Measurements from ENCODE around the gene MESP1. TPM values are rescaled to one million over a fixed set of nuclear protein-coding genes. Genes with fewer than 3 reads are reported as not detected.

Gene MESP1
- total and polyA plus RNA-seq, 2 of the 8 experiments (the other 6 are each of a cell fraction or from before 2014, with no cell fraction given): 0.15 to 0.23 TPM

GRCh38 chr15:89784686-89784960 lies 33.6 kb upstream of the MESP1 start:
- no peak overlapping the region for H3K56ac ChIP-seq (replicated peaks; ENCODE audit: insufficient read length, low read depth, low read length)
- WGBS, 2 experiments (ENCODE audit: extremely low coverage in 1 of 2, insufficient coverage in 1 of 2, insufficient read length in 1 of 2, insufficient replicate concordance in 2 of 2, low coverage in 1 of 2, low lambda C conversion rate in 2 of 2, missing lambda C conversion rate in 1 of 2): 96% methylated on average over 7 of the region's 7 CpGs; no CpG with 5 or more reads in 1 of the 2 experiments
- ChIA-PET CTCF (ENCODE audit: partially characterized antibody) (interaction anchor here (0.8 to 2.8 kb wide), 6 partner anchors 11 to 90 kb away, joined by 3 to 23 read pairs (median 7); no protein-coding TSS in a partner anchor), POLR2A (ENCODE audit: partially characterized antibody) (no interaction called here)
- no peak overlapping the region for H3K4ac ChIP-seq (replicated peaks; ENCODE audit: insufficient read length, low read depth, low read length)
- no peak overlapping the region for H2BK20ac ChIP-seq (ENCODE audit: low read length)
- H4K20me1 ChIP-seq (replicated peaks in 1 of 2; ENCODE audit: control insufficient read depth in 1 of 2, insufficient read depth in 2 of 2, low read length in 2 of 2): no peaks in the 10 kb centered on the region
- TF ChIP-seq KDM5A (IDR thresholded peaks at IDR 0.05; ENCODE audit: low read length) (no peak), TAF1 (IDR thresholded peaks at IDR 0.05; ENCODE audit: low read depth, low read length) (no peak), BCL11A (IDR thresholded peaks at IDR 0.05; ENCODE audit: low read depth in 2 of 2, low read length in 2 of 2) (no peak), CBX8 (IDR thresholded peaks at IDR 0.05; ENCODE audit: borderline replicate concordance, low read depth, low read length) (no peak), YY1 (IDR thresholded peaks at IDR 0.05; ENCODE audit: low read depth, low read length) (no peak), SP2 (IDR thresholded peaks at IDR 0.05; ENCODE audit: low read length) (no peak)
- TF ChIP-seq, protein P1, sequence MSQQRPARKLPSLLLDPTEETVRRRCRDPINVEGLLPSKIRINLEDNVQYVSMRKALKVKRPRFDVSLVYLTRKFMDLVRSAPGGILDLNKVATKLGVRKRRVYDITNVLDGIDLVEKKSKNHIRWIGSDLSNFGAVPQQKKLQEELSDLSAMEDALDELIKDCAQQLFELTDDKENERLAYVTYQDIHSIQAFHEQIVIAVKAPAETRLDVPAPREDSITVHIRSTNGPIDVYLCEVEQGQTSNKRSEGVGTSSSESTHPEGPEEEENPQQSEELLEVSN (IDR thresholded peaks at IDR 0.05): no peak
- TF ChIP-seq, protein P2, sequence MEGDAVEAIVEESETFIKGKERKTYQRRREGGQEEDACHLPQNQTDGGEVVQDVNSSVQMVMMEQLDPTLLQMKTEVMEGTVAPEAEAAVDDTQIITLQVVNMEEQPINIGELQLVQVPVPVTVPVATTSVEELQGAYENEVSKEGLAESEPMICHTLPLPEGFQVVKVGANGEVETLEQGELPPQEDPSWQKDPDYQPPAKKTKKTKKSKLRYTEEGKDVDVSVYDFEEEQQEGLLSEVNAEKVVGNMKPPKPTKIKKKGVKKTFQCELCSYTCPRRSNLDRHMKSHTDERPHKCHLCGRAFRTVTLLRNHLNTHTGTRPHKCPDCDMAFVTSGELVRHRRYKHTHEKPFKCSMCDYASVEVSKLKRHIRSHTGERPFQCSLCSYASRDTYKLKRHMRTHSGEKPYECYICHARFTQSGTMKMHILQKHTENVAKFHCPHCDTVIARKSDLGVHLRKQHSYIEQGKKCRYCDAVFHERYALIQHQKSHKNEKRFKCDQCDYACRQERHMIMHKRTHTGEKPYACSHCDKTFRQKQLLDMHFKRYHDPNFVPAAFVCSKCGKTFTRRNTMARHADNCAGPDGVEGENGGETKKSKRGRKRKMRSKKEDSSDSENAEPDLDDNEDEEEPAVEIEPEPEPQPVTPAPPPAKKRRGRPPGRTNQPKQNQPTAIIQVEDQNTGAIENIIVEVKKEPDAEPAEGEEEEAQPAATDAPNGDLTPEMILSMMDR (IDR thresholded peaks at IDR 0.05; ENCODE audit: control extremely low read depth in 1 of 3, insufficient read depth in 1 of 3, low read depth in 1 of 3, low read length in 3 of 3): no peak
- H2BK120ac ChIP-seq (replicated peaks; ENCODE audit: low read depth, low read length): no peak overlapping the region
- H3K79me1 ChIP-seq (ENCODE audit: low read depth, low read length): no peaks in the 10 kb centered on the region
- no peaks in the 10 kb centered on the region for H3K23me2 ChIP-seq (ENCODE audit: low read depth, low read length)
- H3K4me2 ChIP-seq (ENCODE audit: insufficient read depth in 1 of 2, low read depth in 2 of 2, low read length in 2 of 2): no peak overlapping the region
- H3K27ac ChIP-seq (ENCODE audit: low read depth, low read length): no peak overlapping the region
- no peak overlapping the region for H2AK5ac ChIP-seq (ENCODE audit: low read depth, low read length)
- H3K79me2 ChIP-seq (ENCODE audit: control insufficient read depth in 1 of 2, insufficient read depth in 2 of 2, low read length in 2 of 2): no peaks in the 10 kb centered on the region
- H2BK15ac ChIP-seq (ENCODE audit: low read length): no peak overlapping the region
- H3K14ac ChIP-seq (ENCODE audit: insufficient read length): no peak overlapping the region
- H3K27me3 ChIP-seq (replicated peaks in 1 of 4; ENCODE audit: control insufficient read depth in 3 of 4, extremely low read depth in 1 of 4, insufficient read depth in 3 of 4, low read length in 3 of 4): no peaks in the 10 kb centered on the region; a peak in 2 of 7 replicates
- no peak overlapping the region for H3K18ac ChIP-seq (ENCODE audit: extremely low read depth, low read length)
- H4K5ac ChIP-seq (ENCODE audit: insufficient read length, low read depth, low read length): no peak overlapping the region
- H2BK5ac ChIP-seq (ENCODE audit: low read depth, low read length): no peak overlapping the region
- H2AFZ ChIP-seq (ENCODE audit: low read length): no peak overlapping the region
- H4K8ac ChIP-seq (ENCODE audit: extremely low read depth, insufficient read depth, low read length): no peak overlapping the region
- H3K4me1 ChIP-seq (replicated peaks in 1 of 4; ENCODE audit: control insufficient read depth in 3 of 4, insufficient read depth in 4 of 4, low read length in 3 of 4): peaks cover 6 to 14% (median 10%) of the 10 kb centered on the region in 4 experiments
- H3K9me3 ChIP-seq (ENCODE audit: insufficient read depth in 2 of 2, low read depth in 1 of 2, low read length in 1 of 2): peaks cover 0 to 3% of the 10 kb centered on the region in 2 experiments; a peak in 2 of 4 replicates
- H3K4me3 ChIP-seq (ENCODE audit: extremely low read depth in 1 of 4, insufficient read depth in 2 of 4, low read depth in 3 of 4, low read length in 4 of 4): no peak overlapping the region
- FAIRE-seq (no peak), DNase-seq (ENCODE audit: low read depth in 1 of 2, low spot score in 2 of 2) (no peak)
- no peak overlapping the region for H3K9ac ChIP-seq (replicated peaks in 1 of 4; ENCODE audit: extremely low read depth in 1 of 4, low read depth in 3 of 4, low read length in 3 of 4)
- no peak overlapping the region for H3K23ac ChIP-seq (ENCODE audit: insufficient read length)
- H2BK12ac ChIP-seq (ENCODE audit: low read depth, low read length): no peak overlapping the region
- H4K91ac ChIP-seq (replicated peaks; ENCODE audit: insufficient read length, low read length): no peak overlapping the region
- no peaks in the 10 kb centered on the region for H3K36me3 ChIP-seq (ENCODE audit: control insufficient read depth in 2 of 4, insufficient read depth in 4 of 4, low read length in 3 of 4)
